ENCODE measurements around the gene TPP1.

DNA sequence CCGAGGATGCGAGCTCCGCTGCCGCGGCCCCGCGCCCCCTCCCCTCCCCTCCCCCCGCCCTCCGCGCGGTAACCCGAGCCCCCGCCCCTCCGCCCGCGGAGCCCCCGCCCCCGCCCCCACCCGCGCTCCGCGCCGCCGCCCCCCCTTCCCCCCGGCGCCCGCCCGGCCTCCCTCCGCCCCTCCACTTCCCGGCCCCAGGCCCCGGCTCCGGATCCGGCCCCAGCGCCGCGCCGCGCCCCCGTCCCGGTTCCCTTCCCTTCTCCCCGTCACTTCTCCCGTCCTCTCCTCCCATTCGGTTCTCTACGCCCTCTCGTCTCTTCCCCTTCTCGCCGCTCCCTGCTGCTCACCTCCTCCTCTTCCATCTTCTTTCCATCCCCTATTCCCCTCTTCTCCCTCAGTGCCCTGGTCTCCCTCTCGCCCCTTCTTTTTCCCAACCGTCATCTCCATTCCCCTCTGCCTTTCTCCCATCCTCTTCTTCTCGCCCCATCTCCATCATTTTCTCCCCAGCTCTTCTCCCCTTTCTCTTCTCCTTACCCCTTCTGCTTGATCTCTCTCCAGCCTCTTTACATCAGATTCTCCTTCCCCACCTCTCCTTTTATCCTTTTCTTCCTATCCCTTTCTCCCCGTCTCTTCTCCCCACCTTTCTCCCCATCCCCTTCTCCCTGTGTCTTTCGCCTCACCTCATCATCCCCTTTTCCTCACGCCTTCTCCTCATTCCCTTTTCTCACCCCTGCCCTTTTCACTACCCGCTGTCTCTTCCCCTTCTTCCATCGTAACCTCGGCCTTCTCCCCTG, 36.8 kb upstream of the TPP1 start, which contains the start of gene DCHS1:
- TF ChIP-seq, protein P1, sequence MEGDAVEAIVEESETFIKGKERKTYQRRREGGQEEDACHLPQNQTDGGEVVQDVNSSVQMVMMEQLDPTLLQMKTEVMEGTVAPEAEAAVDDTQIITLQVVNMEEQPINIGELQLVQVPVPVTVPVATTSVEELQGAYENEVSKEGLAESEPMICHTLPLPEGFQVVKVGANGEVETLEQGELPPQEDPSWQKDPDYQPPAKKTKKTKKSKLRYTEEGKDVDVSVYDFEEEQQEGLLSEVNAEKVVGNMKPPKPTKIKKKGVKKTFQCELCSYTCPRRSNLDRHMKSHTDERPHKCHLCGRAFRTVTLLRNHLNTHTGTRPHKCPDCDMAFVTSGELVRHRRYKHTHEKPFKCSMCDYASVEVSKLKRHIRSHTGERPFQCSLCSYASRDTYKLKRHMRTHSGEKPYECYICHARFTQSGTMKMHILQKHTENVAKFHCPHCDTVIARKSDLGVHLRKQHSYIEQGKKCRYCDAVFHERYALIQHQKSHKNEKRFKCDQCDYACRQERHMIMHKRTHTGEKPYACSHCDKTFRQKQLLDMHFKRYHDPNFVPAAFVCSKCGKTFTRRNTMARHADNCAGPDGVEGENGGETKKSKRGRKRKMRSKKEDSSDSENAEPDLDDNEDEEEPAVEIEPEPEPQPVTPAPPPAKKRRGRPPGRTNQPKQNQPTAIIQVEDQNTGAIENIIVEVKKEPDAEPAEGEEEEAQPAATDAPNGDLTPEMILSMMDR (IDR thresholded peaks at IDR 0.05): no peak
- no peak for TF ChIP-seq POLR2A (IDR thresholded peaks at IDR 0.05)

All from thyroid gland (tissue), 4 donors.